ENCODE data around the gene AP2S1. TPM values are rescaled to one million over a fixed set of nuclear protein-coding genes. Genes with fewer than 3 reads are reported as not detected.
"Not testable (repeated sequence)": the region's sequence is repeated elsewhere in the genome, so short reads cannot be mapped to it uniquely, and the experiment has no call there.

The AP2S1 gene
- total RNA-seq, 3 donors from 2014 or later = 90.8 to 141 (median 107) TPM

DNA sequence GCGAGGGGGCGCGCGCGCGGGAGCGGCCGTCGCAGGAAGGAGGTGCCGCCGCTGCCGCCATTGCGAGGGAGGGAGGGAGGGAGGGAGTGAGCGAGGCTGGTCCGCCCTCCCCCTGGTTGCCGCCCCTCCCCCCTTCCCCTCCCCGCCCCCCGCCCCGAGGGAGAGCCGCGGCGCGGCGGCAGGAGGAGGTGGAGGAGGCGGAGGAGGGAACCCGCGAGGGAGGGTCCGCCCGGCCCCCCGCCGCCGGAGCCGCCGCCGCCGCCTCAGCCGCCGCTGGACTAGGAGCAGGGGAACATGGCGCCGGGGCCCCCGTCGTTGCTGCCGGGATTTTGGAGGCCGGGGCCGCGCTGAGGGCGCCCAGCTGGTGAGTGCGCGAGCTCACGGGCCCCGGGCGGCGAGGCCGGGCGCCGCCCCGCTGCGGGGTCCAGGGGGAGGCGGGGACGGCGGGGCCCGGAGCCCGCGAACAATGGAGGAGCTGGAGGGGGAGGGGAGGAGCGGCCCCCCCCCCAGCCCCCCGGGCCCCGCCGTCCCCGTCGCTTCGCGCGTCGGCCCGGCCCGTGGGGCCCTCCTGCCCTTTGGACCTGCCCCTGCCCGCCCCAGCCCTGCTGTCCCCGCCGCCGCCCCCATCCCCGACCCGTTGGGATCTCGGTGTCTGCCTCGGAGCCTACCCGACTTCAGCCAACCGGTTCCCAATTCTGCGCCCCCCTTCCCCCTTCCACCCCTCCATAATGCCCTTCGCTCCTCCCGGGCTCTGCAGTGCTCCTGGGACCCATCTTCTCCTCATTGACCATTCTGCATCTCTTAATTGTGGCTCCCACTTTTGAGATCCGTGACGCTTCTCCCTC is 10.4 kb upstream of the AP2S1 start, which contains the start of gene ARHGAP35:
TSS of gene ARHGAP35 (plus strand) at position 152 of the 845 bp plus-strand sequence. CDS start 57,679 bp downstream, outside the sequence.
- TF ChIP-seq, protein P1, sequence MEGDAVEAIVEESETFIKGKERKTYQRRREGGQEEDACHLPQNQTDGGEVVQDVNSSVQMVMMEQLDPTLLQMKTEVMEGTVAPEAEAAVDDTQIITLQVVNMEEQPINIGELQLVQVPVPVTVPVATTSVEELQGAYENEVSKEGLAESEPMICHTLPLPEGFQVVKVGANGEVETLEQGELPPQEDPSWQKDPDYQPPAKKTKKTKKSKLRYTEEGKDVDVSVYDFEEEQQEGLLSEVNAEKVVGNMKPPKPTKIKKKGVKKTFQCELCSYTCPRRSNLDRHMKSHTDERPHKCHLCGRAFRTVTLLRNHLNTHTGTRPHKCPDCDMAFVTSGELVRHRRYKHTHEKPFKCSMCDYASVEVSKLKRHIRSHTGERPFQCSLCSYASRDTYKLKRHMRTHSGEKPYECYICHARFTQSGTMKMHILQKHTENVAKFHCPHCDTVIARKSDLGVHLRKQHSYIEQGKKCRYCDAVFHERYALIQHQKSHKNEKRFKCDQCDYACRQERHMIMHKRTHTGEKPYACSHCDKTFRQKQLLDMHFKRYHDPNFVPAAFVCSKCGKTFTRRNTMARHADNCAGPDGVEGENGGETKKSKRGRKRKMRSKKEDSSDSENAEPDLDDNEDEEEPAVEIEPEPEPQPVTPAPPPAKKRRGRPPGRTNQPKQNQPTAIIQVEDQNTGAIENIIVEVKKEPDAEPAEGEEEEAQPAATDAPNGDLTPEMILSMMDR (IDR thresholded peaks at IDR 0.05) = no peak
- intact Hi-C loops (cut with DNase I, micrococcal nuclease) = loop anchor here in 1 of 2 donors (10.0 kb wide), 1 partner anchor 84 kb away; no protein-coding TSS in a partner anchor
- DNase-seq = peak; percentile 47 to 73 (median 68)
- H3K36me3 ChIP-seq (ENCODE audit: low read depth) = no peaks in the 10 kb centered on the region
- H3K9me3 ChIP-seq = no peaks in the 10 kb centered on the region
- peaks cover 41% of the 10 kb centered on the region for H3K4me1 ChIP-seq (ENCODE audit: low read depth)
- H3K4me3 ChIP-seq = peak within 1 kb of the TSS; percentile 83
- peak; percentile 74 for ATAC-seq

DNA sequence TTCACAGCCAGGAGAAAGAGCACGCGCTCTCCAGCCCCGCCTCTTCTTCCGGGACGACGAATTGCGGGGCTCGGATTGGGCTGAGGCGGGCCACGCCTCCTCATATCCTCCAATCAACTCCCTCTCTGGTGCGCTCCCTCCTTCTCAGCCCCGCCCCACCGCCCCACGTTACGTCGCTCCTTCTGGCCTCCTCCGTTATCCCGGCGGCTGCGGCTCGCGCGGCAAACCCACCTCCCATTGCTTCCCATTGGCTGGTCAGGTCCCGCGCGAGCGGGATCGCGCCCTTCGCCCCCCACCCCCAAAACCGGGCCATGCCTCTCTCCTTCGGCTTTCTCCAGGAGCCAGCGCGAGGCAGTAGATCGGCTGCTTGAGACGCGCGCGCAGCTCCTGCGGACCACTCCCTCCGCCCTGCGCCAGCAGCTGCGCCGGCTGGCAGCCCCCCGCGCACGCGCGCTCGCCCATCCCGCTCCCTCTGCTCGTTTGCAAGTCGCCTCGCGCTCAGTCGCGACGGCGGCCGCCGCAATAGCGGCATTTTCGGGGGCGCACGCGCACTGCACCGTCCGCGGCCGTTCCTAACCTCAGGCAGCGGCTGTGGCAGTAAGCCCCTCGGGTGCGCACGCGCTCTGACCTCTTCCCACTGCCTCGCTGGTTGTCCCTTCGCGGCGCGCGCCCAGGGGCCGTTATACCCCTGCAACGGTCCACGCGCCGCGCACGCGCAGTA is 9.6 kb upstream of the AP2S1 start:
- TF ChIP-seq, protein P1 (IDR thresholded peaks at IDR 0.05) = no peak
- Histone ChIP-seq H3K4me3 (peak overlapping the region; percentile 83), H3K36me3 (ENCODE audit: low read depth) (no peaks in the 10 kb centered on the region), H3K9me3 (no peaks in the 10 kb centered on the region), H3K4me1 (ENCODE audit: low read depth) (peaks cover 43% of the 10 kb centered on the region)
- DNase-seq = peak; percentile 97 to 99 (median 98)
- ATAC-seq = peak; percentile 90
- intact Hi-C loops (cut with DNase I, micrococcal nuclease) = loop anchor here in 1 of 2 donors (10.0 kb wide), 1 partner anchor 85 kb away; no protein-coding TSS in a partner anchor

DNA sequence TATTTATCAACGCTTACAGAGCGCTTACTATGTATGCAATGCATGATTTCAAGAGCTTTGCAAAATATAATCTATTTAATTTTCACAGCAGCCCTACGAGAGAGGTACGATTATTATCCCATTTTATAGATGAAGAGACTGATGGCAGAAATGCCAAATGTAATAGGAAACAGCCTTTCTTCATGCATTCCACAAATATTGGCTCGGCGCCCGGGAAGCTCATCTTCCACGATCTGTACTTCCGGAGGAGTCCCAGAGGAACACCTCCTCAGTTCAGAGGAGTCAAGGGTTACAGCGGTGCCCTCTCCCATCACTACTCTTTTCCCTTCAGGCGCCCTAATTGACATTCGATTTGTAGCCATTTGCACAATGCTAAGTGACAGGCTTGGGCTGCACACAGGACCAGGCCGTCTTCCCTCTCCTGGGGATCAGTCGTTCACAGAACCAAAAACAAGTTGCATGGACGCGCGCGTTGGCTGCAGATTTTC is 9.0 kb upstream of the AP2S1 start:
- intact Hi-C loops (cut with DNase I, micrococcal nuclease) = loop anchor here (5.0 to 10.0 kb wide), 2 partner anchors 85 to 133 kb away; no protein-coding TSS in a partner anchor
- no peaks in the 10 kb centered on the region for H3K36me3 ChIP-seq (ENCODE audit: low read depth)
- peak overlapping the region; percentile 83 for H3K4me3 ChIP-seq
- no peaks in the 10 kb centered on the region for H3K9me3 ChIP-seq
- TF ChIP-seq, protein P1 (IDR thresholded peaks at IDR 0.05) = no peak
- peaks cover 49% of the 10 kb centered on the region for H3K4me1 ChIP-seq (ENCODE audit: low read depth)
- peak; percentile 73 to 84 (median 73) for DNase-seq
- ATAC-seq = no peak

DNA sequence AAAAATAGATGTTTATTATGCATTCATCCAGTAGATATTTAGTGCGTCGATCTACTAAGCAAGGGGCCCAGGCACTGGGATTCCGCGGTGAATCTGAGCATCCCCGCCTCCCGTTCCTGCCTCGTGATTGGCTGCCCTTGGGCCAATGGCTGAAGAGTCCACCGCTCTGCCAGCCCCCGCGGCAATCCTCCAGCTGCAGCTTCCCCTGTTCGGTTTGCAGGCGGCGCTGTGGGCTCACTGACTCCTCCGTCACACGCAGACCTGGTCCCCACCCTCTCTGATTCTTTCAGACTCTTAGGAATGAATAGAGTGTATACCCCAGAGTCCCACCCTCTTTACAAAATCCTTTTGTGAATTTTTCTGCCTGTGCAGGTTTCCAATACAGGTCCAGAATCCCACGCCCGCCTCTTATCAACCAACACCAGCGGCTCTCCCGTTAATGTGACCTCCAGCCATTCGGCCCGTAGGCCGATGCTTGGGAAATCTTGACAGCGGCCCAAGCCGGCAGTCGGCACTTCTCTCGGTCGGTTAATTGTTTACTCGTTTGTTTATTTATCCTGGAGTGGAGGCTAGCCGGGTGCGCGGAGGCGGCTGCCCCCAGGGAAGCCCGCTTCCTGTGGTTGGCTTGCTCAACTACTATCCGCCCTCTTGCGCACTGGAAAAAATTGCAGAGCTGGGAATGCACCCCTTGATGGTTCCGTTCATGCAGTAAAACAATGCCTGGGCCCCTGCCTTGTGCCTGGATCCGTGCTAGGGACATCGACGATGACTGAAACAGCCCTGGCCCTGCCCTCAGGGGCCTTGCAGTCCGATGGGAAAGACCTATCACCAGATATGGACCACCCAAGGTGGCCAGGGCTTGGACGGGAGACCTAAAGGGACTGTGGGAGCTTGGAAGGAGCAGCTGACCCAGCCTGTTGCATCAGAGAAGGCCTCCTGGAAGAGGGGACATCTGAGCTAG is 5.7 kb upstream of the AP2S1 start:
- intact Hi-C loops (cut with DNase I, micrococcal nuclease) = loop anchor here (5.0 kb wide), 1 partner anchor 136 kb away; no protein-coding TSS in a partner anchor

DNA sequence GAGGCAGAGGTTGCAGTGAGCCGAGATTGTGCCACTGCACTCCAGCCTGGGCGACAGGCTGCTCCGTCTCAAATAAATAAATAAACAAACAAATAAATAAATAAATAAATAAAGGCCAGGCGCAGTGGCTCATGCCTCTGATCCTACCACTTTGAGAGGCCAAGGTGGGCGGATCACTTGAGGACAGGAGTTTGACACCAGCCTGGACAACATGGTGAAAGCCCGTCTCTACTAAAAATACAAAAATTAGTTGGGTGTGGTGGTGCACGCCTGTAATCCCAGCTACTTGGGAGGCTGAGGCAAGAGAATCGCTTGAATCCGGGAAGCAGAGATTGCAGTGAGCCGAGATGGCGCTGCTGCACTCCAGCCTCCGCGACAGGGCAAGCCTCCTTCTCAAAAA is 4.1 kb upstream of the AP2S1 start:
- H3K4me3 ChIP-seq; H3K9me3 ChIP-seq; ATAC-seq; H3K36me3 ChIP-seq (ENCODE audit: low read depth): not testable (repeated sequence)
- intact Hi-C loops (cut with DNase I, micrococcal nuclease) = loop anchor here (5.0 kb wide), 1 partner anchor 138 kb away; no protein-coding TSS in a partner anchor
- H3K4me1 ChIP-seq (ENCODE audit: low read depth) = peaks cover 38% of the 10 kb centered on the region
- peak in 2 of 3 donors; percentile 18 to 20 for DNase-seq

More for the DNA sequence above, 5.7 kb upstream of the AP2S1 start:
- TF ChIP-seq, protein P1 (IDR thresholded peaks at IDR 0.05) = peak; percentile 74
- peak; percentile 94 to 96 (median 95) for DNase-seq
- ATAC-seq = peak; percentile 71
- Histone ChIP-seq H3K4me3 (no peak overlapping the region), H3K4me1 (ENCODE audit: low read depth) (peaks cover 36% of the 10 kb centered on the region), H3K36me3 (ENCODE audit: low read depth) (no peaks in the 10 kb centered on the region), H3K9me3 (no peaks in the 10 kb centered on the region)
